ENCODE data around the gene FNDC3B.

Gene FNDC3B

DNA sequence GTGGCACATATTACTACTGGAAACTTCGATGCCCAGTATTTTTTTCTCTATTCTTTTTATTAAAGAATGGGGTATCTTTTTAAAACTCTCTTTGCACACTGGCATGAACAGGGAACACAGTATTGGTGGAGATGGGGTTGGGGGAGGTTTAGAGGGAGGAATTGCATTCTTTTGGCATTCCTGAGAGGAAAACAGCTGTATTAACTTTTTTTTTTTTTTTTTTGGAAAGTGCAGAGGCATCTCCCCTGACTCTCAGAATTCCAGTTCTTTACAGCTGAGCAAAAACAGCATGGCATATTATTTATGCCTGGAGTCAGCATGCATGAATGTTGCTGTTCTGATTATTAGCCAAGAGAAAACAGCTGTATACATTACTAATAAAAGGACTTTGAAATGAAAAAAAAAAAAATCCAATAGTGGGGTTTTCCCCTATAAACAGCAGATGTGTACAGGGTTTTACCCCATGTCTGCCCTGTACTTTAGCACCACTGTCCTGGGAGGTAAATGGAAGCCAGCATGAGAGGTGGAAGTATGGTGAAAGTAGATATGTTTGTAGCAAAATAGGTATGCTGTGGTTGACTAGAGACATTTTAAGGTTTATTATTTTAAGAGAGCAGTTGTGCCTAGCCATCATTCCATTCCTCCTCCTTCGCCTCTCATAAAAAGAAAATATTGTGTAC is 132.2 kb downstream of the FNDC3B start:
- Histone ChIP-seq H3K36me3 (ENCODE audit: insufficient read depth, low read length) (no peaks in the 10 kb centered on the region), H3K27me3 (ENCODE audit: insufficient read depth, low read length) (no peaks in the 10 kb centered on the region), H3F3A (ENCODE audit: insufficient read depth, low read length) (no peaks in the 10 kb centered on the region)

DNA sequence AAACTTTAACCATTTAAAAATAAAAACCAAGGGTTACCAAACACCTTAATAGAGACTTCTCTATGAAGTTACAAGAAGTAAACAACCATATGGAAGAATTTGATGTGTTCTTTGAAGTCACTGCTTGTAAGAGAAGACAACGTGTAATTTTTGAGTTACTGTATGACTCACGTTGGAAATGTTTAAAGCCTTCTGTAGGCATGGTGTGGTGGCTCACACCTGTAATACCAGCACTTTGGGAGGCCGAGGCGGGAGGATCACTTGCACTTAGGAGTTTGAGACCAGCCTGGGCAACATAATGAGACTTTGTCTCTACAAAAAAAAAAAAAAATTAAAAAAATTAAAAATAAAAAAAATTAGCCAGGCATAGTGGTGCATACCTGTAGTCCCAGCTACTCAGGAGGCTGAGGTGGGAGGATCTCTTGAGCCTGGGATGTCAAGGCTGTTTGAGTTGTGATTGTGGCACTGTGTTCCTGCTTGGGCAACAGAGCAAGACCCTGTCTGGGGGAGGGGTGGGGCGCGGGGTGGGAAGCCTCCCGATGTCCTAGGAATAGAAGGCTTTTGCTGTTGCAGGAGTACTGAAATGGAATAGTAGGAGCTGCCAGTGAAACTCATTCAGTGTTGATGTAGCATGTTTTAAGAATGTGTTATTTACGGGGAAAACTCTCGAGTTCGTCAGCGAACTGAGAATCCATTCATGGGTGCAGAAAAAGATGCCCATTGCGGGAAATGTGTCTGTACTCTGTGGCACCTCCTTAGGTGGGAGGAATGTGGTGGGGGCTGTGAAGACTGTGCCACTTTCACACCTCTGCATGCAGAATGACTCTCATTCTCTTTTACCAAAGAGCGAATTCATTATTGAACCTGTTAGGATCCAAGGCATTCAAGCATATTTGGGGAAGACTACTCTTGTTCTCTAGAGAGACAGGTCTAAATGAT is 134.2 kb downstream of the FNDC3B start:
- Histone ChIP-seq H3K4me3 (ENCODE audit: low read depth, low read length, poor library complexity, severe bottlenecking) (no peak overlapping the region), H3K9me2 (ENCODE audit: low read depth, low read length) (no peaks in the 10 kb centered on the region), H3K9ac (ENCODE audit: low read length) (no peak overlapping the region), H3F3A (ENCODE audit: insufficient read depth, low read length) (no peaks in the 10 kb centered on the region), H3K79me2 (ENCODE audit: insufficient read depth, low read length) (no peaks in the 10 kb centered on the region), H3K4me2 (ENCODE audit: low read length) (no peak overlapping the region), H3K27me3 (ENCODE audit: insufficient read depth, low read length) (no peaks in the 10 kb centered on the region), H2AFZ (ENCODE audit: low read length) (no peak overlapping the region), H3K36me3 (ENCODE audit: insufficient read depth, low read length) (no peaks in the 10 kb centered on the region), H3K27ac (ENCODE audit: low read depth, low read length, poor library complexity, severe bottlenecking) (no peak overlapping the region), H4K20me1 (ENCODE audit: insufficient read depth, low read length) (no peaks in the 10 kb centered on the region), H3K4me1 (ENCODE audit: insufficient read depth, low read length, severe bottlenecking) (no peaks in the 10 kb centered on the region), H3K9me3 (ENCODE audit: low read length) (no peaks in the 10 kb centered on the region)
- TF ChIP-seq, protein P1, sequence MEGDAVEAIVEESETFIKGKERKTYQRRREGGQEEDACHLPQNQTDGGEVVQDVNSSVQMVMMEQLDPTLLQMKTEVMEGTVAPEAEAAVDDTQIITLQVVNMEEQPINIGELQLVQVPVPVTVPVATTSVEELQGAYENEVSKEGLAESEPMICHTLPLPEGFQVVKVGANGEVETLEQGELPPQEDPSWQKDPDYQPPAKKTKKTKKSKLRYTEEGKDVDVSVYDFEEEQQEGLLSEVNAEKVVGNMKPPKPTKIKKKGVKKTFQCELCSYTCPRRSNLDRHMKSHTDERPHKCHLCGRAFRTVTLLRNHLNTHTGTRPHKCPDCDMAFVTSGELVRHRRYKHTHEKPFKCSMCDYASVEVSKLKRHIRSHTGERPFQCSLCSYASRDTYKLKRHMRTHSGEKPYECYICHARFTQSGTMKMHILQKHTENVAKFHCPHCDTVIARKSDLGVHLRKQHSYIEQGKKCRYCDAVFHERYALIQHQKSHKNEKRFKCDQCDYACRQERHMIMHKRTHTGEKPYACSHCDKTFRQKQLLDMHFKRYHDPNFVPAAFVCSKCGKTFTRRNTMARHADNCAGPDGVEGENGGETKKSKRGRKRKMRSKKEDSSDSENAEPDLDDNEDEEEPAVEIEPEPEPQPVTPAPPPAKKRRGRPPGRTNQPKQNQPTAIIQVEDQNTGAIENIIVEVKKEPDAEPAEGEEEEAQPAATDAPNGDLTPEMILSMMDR (IDR thresholded peaks at IDR 0.05; ENCODE audit: low read length), result no peak
- TF ChIP-seq EZH2 (IDR thresholded peaks at IDR 0.05; ENCODE audit: borderline replicate concordance, low read length), result no peak

More for the DNA sequence above, 132.2 kb downstream of the FNDC3B start:
- H3K79me2 ChIP-seq (ENCODE audit: insufficient read depth, low read length), result no peaks in the 10 kb centered on the region
- no peak overlapping the region for H3K9ac ChIP-seq (ENCODE audit: low read length)
- H3K4me3 ChIP-seq (ENCODE audit: low read depth, low read length, poor library complexity, severe bottlenecking), result no peak overlapping the region
- TF ChIP-seq EZH2 (IDR thresholded peaks at IDR 0.05; ENCODE audit: borderline replicate concordance, low read length), result no peak
- TF ChIP-seq, protein P1 (IDR thresholded peaks at IDR 0.05; ENCODE audit: low read length), result no peak
- no peaks in the 10 kb centered on the region for H3K9me3 ChIP-seq (ENCODE audit: low read length)
- H3K9me2 ChIP-seq (ENCODE audit: low read depth, low read length), result no peaks in the 10 kb centered on the region
- no peaks in the 10 kb centered on the region for H3K4me1 ChIP-seq (ENCODE audit: insufficient read depth, low read length, severe bottlenecking)
- H3K4me2 ChIP-seq (ENCODE audit: low read length), result no peak overlapping the region
- no peaks in the 10 kb centered on the region for H4K20me1 ChIP-seq (ENCODE audit: insufficient read depth, low read length)
- H2AFZ ChIP-seq (ENCODE audit: low read length), result no peak overlapping the region
- no peak overlapping the region for H3K27ac ChIP-seq (ENCODE audit: low read depth, low read length, poor library complexity, severe bottlenecking)

DNA sequence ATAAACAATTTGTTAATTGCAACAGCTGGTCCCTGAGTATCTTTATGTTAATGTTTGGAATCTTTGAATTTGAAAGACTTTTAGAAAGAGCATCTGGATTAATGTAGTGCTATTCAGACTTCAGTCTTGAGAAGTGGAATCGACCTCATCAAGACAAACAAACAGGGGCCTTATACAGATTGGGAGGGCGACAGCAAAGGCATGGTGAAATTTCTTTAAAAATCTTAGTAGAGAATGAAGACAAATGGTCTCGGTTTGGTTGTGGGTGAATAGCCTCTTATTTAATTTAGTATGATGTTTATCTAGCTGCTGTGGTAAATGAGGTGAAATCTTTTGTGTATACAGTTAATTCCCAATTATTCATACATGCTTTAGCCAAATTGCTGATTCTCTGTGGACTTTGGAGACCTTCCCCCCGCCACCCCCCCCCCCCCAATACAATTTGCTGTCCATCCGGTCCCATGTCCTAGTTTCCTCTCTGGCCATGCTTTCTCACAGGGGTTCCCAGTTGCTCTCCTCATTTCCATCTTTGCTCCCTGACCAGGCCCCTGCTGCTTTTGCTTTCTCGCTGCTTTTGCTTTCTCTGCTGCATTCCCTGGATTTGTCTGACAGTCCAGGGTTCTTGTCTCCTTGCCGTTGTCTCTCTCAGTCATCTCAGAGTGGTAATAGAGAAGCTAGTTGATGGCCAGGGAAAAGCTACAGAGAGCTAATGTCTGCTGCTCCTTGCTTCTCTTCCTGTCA is 135.3 kb downstream of the FNDC3B start:
- H3K9ac ChIP-seq (ENCODE audit: low read length), result no peak overlapping the region
- H2AFZ ChIP-seq (ENCODE audit: low read length), result no peak overlapping the region
- H4K20me1 ChIP-seq (ENCODE audit: insufficient read depth, low read length), result no peaks in the 10 kb centered on the region
- H3K9me3 ChIP-seq (ENCODE audit: low read length), result no peaks in the 10 kb centered on the region
- no peaks in the 10 kb centered on the region for H3F3A ChIP-seq (ENCODE audit: insufficient read depth, low read length)
- TF ChIP-seq EZH2 (IDR thresholded peaks at IDR 0.05; ENCODE audit: borderline replicate concordance, low read length), result no peak
- TF ChIP-seq, protein P1 (IDR thresholded peaks at IDR 0.05; ENCODE audit: low read length), result no peak
- no peak overlapping the region for H3K4me3 ChIP-seq (ENCODE audit: low read depth, low read length, poor library complexity, severe bottlenecking)
- no peaks in the 10 kb centered on the region for H3K79me2 ChIP-seq (ENCODE audit: insufficient read depth, low read length)
- H3K27me3 ChIP-seq (ENCODE audit: insufficient read depth, low read length), result no peaks in the 10 kb centered on the region
- H3K27ac ChIP-seq (ENCODE audit: low read depth, low read length, poor library complexity, severe bottlenecking), result no peak overlapping the region
- H3K4me1 ChIP-seq (ENCODE audit: insufficient read depth, low read length, severe bottlenecking), result no peaks in the 10 kb centered on the region
- no peak overlapping the region for H3K4me2 ChIP-seq (ENCODE audit: low read length)
- no peaks in the 10 kb centered on the region for H3K36me3 ChIP-seq (ENCODE audit: insufficient read depth, low read length)
- no peaks in the 10 kb centered on the region for H3K9me2 ChIP-seq (ENCODE audit: low read depth, low read length)

All from OCI-LY1 (cell line).